Calu3 (cell line): Measurements from ENCODE around the gene BCAS3. TPM values are rescaled to one million over a fixed set of nuclear protein-coding genes. Genes with fewer than 3 reads are reported as not detected.

Experiments used
- BruUV-seq: library from RNA; stranded (reverse); fragments of 400-500 nt; replicated peaks from 2 replicates; lab custom pipeline; 2021; lab: Mats Ljungman, UMichigan
- CTCF ChIA-PET: fragments of 300-600 bp; sonication (Branson Sonifier 250); formaldehyde crosslinking; loops from one replicate; lab custom pipeline; 2022; ENCODE audit warnings: antibody characterized with exemption; lab: Charles Lee
- DNase-seq: peaks from one replicate; pipeline ENCODE4 v3.0.0; 2022
- H3K27ac Mint-ChIP-seq: one replicate; pipeline ENCODE4 v1.8.0; 2022; ENCODE audit warnings: mixed read lengths; ENCODE audit not compliant: unreplicated experiment
- H3K27me3 Mint-ChIP-seq: one replicate; pipeline ENCODE4 v1.8.0; 2022; ENCODE audit warnings: mixed read lengths; ENCODE audit not compliant: unreplicated experiment
- H3K36me3 Mint-ChIP-seq: one replicate; pipeline ENCODE4 v1.8.0; 2022; ENCODE audit warnings: mild to moderate bottlenecking, moderate library complexity, mixed read lengths; ENCODE audit not compliant: insufficient read depth, unreplicated experiment
- H3K4me1 Mint-ChIP-seq: one replicate; pipeline ENCODE4 v1.8.0; 2022; ENCODE audit warnings: mild to moderate bottlenecking, low read depth, mixed read lengths; ENCODE audit not compliant: unreplicated experiment
- H3K4me3 Mint-ChIP-seq: one replicate; pipeline ENCODE4 v1.8.0; 2022; ENCODE audit warnings: mild to moderate bottlenecking, low read depth, moderate library complexity, mixed read lengths; ENCODE audit not compliant: unreplicated experiment
- H3K9me3 Mint-ChIP-seq: one replicate; pipeline ENCODE4 v1.8.0; 2022; ENCODE audit warnings: low read depth, mixed read lengths; ENCODE audit not compliant: unreplicated experiment
- CTCF ChIP-seq: fragments of 200-600 bp; IDR thresholded peaks from one replicate; pipeline ENCODE4 v1.8.0; 2022; ENCODE audit warnings: antibody characterized with exemption; ENCODE audit not compliant: unreplicated experiment
- intact Hi-C: fragments of 100-400 bp; cut with micrococcal nuclease; formaldehyde crosslinking; loops from one replicate; pipeline ENCODE4 v1.10.0; 2022; ENCODE audit not compliant: unreplicated experiment
- total RNA-seq: library from RNA; stranded (reverse); gene quantifications from 2 replicates; pipeline ENCODE4 v1.2.3, GENCODE V29; 2022

BCAS3 gene
- total RNA-seq, 1 experiment from 2014 or later: 10.9 TPM

DNA sequence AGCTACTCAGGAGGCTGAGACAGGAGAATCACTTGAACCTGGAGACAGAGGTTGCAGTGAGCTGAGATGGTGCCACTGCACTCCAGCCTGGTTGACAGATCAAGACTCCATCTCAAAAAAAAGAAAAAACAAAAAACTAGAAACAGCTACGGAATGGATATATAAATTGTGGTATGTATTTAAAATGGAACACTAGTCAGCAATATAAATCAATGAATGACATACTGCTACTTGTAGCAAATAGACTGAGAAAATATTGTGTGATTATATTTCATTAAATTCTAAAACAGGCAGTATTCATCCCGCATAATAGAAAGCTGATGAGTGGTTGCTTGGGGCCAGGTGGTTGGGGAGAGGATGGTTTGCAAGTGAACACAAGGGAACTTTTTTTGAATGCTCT lies 261.7 kb downstream of the BCAS3 start:
- H3K9me3 Mint-ChIP-seq: no peaks in the 10 kb centered on the region
- no peak overlapping the region for H3K27ac Mint-ChIP-seq
- TF ChIP-seq CTCF: no peak
- no peaks in the 10 kb centered on the region for H3K36me3 Mint-ChIP-seq
- CTCF ChIA-PET: no interaction called here
- H3K4me3 Mint-ChIP-seq: no peak overlapping the region
- intact Hi-C loops: no loop called here
- H3K27me3 Mint-ChIP-seq: no peaks in the 10 kb centered on the region
- no TSS peak for BruUV-seq
- DNase-seq: no peak
- H3K4me1 Mint-ChIP-seq: no peaks in the 10 kb centered on the region

- Mint-ChIP-seq H3K27me3 (no peaks in the 10 kb centered on the region), H3K4me1 (no peaks in the 10 kb centered on the region), H3K9me3 (no peaks in the 10 kb centered on the region), H3K4me3 (no peak overlapping the region), H3K27ac (no peak overlapping the region), H3K36me3 (no peaks in the 10 kb centered on the region)
- intact Hi-C loops: no loop called here
- DNase-seq: no peak
- no TSS peak for BruUV-seq
- CTCF ChIA-PET: no interaction called here
- no peak for TF ChIP-seq CTCF
Measured at GRCh38 chr17:60941028-60941427, 263.4 kb downstream of the BCAS3 start.

DNA sequence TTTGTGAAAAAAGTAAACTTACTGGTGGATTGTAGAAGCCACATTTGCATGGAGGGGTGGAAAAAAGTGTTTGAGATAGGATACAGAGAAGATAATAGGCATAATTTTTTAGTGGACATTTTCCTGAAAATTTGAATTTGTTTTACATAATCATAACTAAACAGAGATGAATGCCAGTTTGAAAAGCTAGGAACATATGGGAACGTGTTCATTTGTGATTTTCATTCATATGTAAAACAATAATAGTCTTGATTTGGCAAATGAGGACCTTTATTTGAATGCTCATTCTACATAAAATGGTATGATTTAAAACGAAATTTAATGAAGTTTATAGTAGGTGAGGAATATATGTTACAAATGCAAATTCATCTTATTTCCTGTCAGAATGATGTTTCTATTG lies 263.9 kb downstream of the BCAS3 start:
- H3K27me3 Mint-ChIP-seq: no peaks in the 10 kb centered on the region
- TF ChIP-seq CTCF: no peak
- no TSS peak for BruUV-seq
- H3K9me3 Mint-ChIP-seq: no peaks in the 10 kb centered on the region
- no peaks in the 10 kb centered on the region for H3K36me3 Mint-ChIP-seq
- H3K4me3 Mint-ChIP-seq: no peak overlapping the region
- H3K27ac Mint-ChIP-seq: no peak overlapping the region
- CTCF ChIA-PET: no interaction called here
- intact Hi-C loops: no loop called here
- DNase-seq: no peak
- no peaks in the 10 kb centered on the region for H3K4me1 Mint-ChIP-seq

GRCh38 chr17:60944751-60945150 lies 267.1 kb downstream of the BCAS3 start:
- H3K27me3 Mint-ChIP-seq: no peaks in the 10 kb centered on the region
- CTCF ChIA-PET: no interaction called here
- H3K4me1 Mint-ChIP-seq: no peaks in the 10 kb centered on the region
- no peak for TF ChIP-seq CTCF
- intact Hi-C loops: no loop called here
- H3K9me3 Mint-ChIP-seq: no peaks in the 10 kb centered on the region
- BruUV-seq: no TSS peak
- no peak overlapping the region for H3K27ac Mint-ChIP-seq
- no peak for DNase-seq
- no peaks in the 10 kb centered on the region for H3K36me3 Mint-ChIP-seq
- no peak overlapping the region for H3K4me3 Mint-ChIP-seq
